T-cell (primary cell): ENCODE measurements around the gene SORBS1. TPM values are rescaled to one million over a fixed set of nuclear protein-coding genes. Genes with fewer than 3 reads are reported as not detected.

Source experiments
- ATAC-seq, 4 experiments: fragments of 200-7000 bp in 3 of 4; fragments of 150-1000 bp in 1 of 4; cut with Tn5 transposase; replicated peaks in 1 of 4; 1 replicate in 3 of 4; 2 replicates in 1 of 4; pipeline ENCODE4 v1.10.0; 2021; ENCODE audit warnings: moderate library complexity in 3 of 4, mild to moderate bottlenecking in 2 of 4, moderate number of reproducible peaks in 1 of 4
- CTCF ChIA-PET, 2 donors: fragments of 300-600 bp; sonication (Branson Sonifier 250); formaldehyde crosslinking; loops; one replicate each; lab custom pipeline; 2022; ENCODE audit warnings: antibody characterized with exemption in 2 of 2; lab: Charles Lee
- POLR2A ChIA-PET, 2 donors: fragments of 300-600 bp; sonication (Branson Sonifier 250); formaldehyde crosslinking; loops; one replicate each; lab custom pipeline; 2022; ENCODE audit warnings: antibody characterized with exemption in 2 of 2; lab: Charles Lee
- DNase-seq, 35 experiments: peaks; one replicate each; pipeline versions ENCODE4 v3.0.0 to v3.0.0-alpha.2; 2013 to 2023
- H3K27ac ChIP-seq: one replicate; pipeline ENCODE4 v1.5.1; 2013; ENCODE audit warnings: low read length
- H3K27me3 ChIP-seq, 2 experiments: replicated peaks in 1 of 2; 1 replicate in 1 of 2; 2 replicates in 1 of 2; pipeline versions ENCODE4 v1.6.1 to v1.7.0; 2013; ENCODE audit warnings: low read length in 1 of 2, mixed read lengths in 1 of 2; ENCODE audit not compliant: control insufficient read depth in 2 of 2, insufficient read depth in 2 of 2; ENCODE audit errors: extremely low read depth in 1 of 2
- H3K36me3 ChIP-seq, 2 donors: 1 replicate in 1 of 2; 2 replicates in 1 of 2; pipeline versions ENCODE4 v1.6.1 to v1.7.0; 2013; ENCODE audit warnings: low read length in 1 of 2; ENCODE audit not compliant: control insufficient read depth in 2 of 2, insufficient read depth in 1 of 2; ENCODE audit errors: extremely low read depth in 1 of 2
- H3K4me1 ChIP-seq, 2 experiments: 1 replicate in 1 of 2; 2 replicates in 1 of 2; pipeline versions ENCODE4 v1.6.1 to v1.7.0; 2013; ENCODE audit warnings: low read length in 2 of 2, mixed read lengths in 1 of 2; ENCODE audit not compliant: insufficient read depth in 2 of 2, control insufficient read depth in 1 of 2; ENCODE audit errors: extremely low read depth in 1 of 2
- H3K4me3 ChIP-seq, 2 donors: 1 replicate in 1 of 2; 2 replicates in 1 of 2; pipeline versions ENCODE4 v1.5.1 to v1.7.0; 2013; ENCODE audit warnings: mild to moderate bottlenecking in 2 of 2, low read length in 1 of 2, moderate library complexity in 1 of 2; ENCODE audit not compliant: control insufficient read depth in 1 of 2; ENCODE audit errors: extremely low read depth in 1 of 2
- H3K9me3 ChIP-seq: 2 replicates; pipeline ENCODE4 v1.7.0; 2013
- H3K27ac Mint-ChIP-seq, 2 donors: one replicate each; pipeline ENCODE4 v1.8.0; 2020 to 2021; ENCODE audit warnings: mild to moderate bottlenecking in 2 of 2, mixed read lengths in 2 of 2
- H3K27me3 Mint-ChIP-seq, 2 donors: one replicate each; pipeline ENCODE4 v1.8.0; 2021 to 2022; ENCODE audit warnings: mixed read lengths in 2 of 2
- H3K36me3 Mint-ChIP-seq: one replicate; pipeline ENCODE4 v1.8.0; 2021; ENCODE audit warnings: mixed read lengths
- H3K4me1 Mint-ChIP-seq, 3 donors: one replicate each; pipeline ENCODE4 v1.8.0; 2020 to 2022; ENCODE audit warnings: mixed read lengths in 3 of 3, mild to moderate bottlenecking in 1 of 3
- H3K4me3 Mint-ChIP-seq, 3 donors: one replicate each; pipeline ENCODE4 v1.8.0; 2020 to 2022; ENCODE audit warnings: mild to moderate bottlenecking in 3 of 3, mixed read lengths in 3 of 3, moderate library complexity in 3 of 3
- H3K9me3 Mint-ChIP-seq, 3 donors: one replicate each; pipeline ENCODE4 v1.8.0; 2020 to 2022; ENCODE audit warnings: mixed read lengths in 3 of 3
- WGBS: methylation state at CpG from one replicate; pipeline ENCODE4 v1.1.5; 2013; ENCODE audit warnings: missing lambda C conversion rate; ENCODE audit not compliant: insufficient coverage; 5-methylcytosine and 5-hydroxymethylcytosine counted together
- total RNA-seq, 35 experiments: library from RNA in 6 of 35; stranded (reverse) in 6 of 35; fragments of 120-200 nt in 1 of 35; gene quantifications; one replicate each; pipeline versions ENCODE4 v1.2.1 to v1.2.4 and lab custom pipeline; 2013 to 2026

The SORBS1 gene
- total RNA-seq, 5 donors from 2014 or later (not counting 1 experiment from before 2014, with no cell fraction given): 0.98 to 2.4 (median 1.8) TPM

DNA sequence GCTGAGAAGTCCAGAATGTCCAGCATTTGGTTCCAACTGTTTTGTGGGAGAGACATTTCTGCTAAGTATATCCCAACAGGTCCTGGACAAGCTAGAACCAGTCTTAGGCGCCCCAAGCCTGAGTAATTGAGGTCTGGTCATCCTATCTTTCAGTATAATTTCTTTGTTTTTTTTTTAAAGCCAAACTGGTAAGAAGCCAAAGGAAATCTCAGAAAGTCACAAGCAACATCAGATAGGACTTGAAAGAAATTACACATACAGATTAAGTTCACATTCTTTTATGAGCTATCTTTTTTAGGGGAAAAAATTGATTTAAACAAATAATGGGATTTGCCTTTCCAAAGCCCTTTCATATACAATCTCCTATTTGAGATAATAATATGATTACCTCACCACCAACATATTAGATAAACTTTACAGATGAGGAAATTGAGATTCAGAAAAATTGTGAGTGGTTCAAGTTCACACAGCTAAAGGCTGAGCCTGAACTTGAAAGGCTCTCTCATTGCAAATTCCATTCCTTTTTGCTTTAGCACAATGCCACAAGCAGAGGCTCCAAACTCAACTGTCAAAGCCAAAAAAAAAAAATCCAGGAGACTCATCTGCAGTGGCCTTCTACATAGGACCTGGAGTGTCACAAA lies 285.3 kb downstream of the SORBS1 start:
- H3K9me3 Mint-ChIP-seq: no peaks in the 10 kb centered on the region
- Histone ChIP-seq H3K27ac (no peak overlapping the region), H3K9me3 (no peaks in the 10 kb centered on the region), H3K36me3 (no peaks in the 10 kb centered on the region), H3K4me3 (no peak overlapping the region), H3K4me1 (no peaks in the 10 kb centered on the region), H3K27me3 (no peaks in the 10 kb centered on the region)
- no peaks in the 10 kb centered on the region for H3K36me3 Mint-ChIP-seq
- ChIA-PET CTCF (no interaction called here), POLR2A (no interaction called here)
- ATAC-seq (no peak), DNase-seq (no peak)
- peaks cover 0 to 2% (median 0%) of the 10 kb centered on the region in 3 donors for H3K4me1 Mint-ChIP-seq
- H3K4me3 Mint-ChIP-seq: no peak overlapping the region
- no CpG with 5 or more reads among the region's 1 CpG for WGBS
- no peak overlapping the region for H3K27ac Mint-ChIP-seq
- H3K27me3 Mint-ChIP-seq: no peaks in the 10 kb centered on the region

DNA sequence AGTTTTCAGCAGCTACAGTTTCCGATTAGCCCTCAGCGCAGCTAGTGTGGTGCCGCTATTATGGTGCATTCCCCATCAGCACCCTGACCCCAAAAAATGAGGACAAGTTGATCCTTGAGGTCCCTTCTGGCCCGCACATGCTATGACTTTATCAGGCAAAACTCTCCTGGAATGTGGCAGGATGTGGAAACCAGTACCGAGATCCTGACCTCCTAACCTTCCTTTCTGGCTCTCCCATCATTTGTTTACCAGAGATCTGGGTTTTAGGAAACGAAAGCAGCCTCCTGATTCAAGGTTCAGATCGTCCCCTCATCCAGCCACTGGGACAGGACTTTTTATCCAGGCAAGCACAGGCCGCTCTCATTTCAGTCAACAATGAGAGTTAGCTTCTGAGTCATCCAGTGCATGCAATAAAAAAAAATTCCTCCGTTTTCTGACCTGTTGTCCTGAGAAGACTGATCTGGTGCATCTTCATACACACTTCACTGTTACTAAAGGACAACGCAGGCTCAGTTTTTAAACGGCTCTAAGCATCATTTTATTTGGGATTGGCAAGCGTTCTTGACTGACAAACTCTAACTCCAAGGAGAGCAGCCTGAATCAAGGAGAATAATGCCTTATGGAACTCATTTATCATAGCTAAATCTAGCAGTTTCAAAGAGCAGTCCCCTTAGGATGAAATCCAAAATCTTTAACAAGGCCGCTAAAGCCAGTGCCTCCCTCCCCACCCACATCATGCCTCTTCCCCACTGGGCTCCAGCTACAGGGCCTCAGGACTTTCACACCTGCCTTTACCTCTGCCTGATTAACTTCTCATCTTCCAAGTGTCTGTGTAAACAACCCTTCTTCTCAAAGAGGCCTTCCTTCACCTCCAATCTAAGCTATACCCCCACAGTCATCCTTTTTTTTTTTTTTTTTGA lies 287.5 kb downstream of the SORBS1 start:
- Mint-ChIP-seq H3K4me1 (peaks cover 0 to 2% (median 0%) of the 10 kb centered on the region in 3 donors), H3K27ac (no peak overlapping the region), H3K4me3 (no peak overlapping the region), H3K9me3 (no peaks in the 10 kb centered on the region), H3K27me3 (peaks cover 0 to 4% of the 10 kb centered on the region in 2 donors), H3K36me3 (no peaks in the 10 kb centered on the region)
- DNase-seq: no peak
- H3K4me1 ChIP-seq: no peaks in the 10 kb centered on the region
- H3K27ac ChIP-seq: no peak overlapping the region
- no peak overlapping the region for H3K4me3 ChIP-seq
- POLR2A ChIA-PET: no interaction called here
- peaks cover 0 to 2% of the 10 kb centered on the region in 2 experiments for H3K27me3 ChIP-seq
- no peak for ATAC-seq
- CTCF ChIA-PET: interaction anchor here in 1 of 2 donors (0.6 kb wide), 1 partner anchor 28 kb away, joined by 3 read pairs; no protein-coding TSS in a partner anchor
- WGBS: 82% methylated on average over 12 of the region's 13 CpGs
- no peaks in the 10 kb centered on the region for H3K9me3 ChIP-seq
- H3K36me3 ChIP-seq: no peaks in the 10 kb centered on the region

GRCh38 chr10:95268438-95268837 lies 292.7 kb downstream of the SORBS1 start:
- no peak overlapping the region for H3K27ac ChIP-seq
- CTCF ChIA-PET: no interaction called here
- H3K4me3 ChIP-seq: no peak overlapping the region
- POLR2A ChIA-PET: no interaction called here
- no peak for ATAC-seq
- Mint-ChIP-seq H3K27ac (no peak overlapping the region), H3K9me3 (no peaks in the 10 kb centered on the region), H3K4me3 (no peak overlapping the region), H3K27me3 (peaks cover 0 to 4% of the 10 kb centered on the region in 2 donors), H3K36me3 (no peaks in the 10 kb centered on the region), H3K4me1 (peaks cover 0 to 5% (median 0%) of the 10 kb centered on the region in 3 donors)
- peaks cover 0 to 4% of the 10 kb centered on the region in 2 experiments for H3K27me3 ChIP-seq
- no peaks in the 10 kb centered on the region for H3K36me3 ChIP-seq
- no peaks in the 10 kb centered on the region for H3K4me1 ChIP-seq
- 93% methylated on average over 10 of the region's 12 CpGs for WGBS
- DNase-seq: no peak
- H3K9me3 ChIP-seq: no peaks in the 10 kb centered on the region

DNA sequence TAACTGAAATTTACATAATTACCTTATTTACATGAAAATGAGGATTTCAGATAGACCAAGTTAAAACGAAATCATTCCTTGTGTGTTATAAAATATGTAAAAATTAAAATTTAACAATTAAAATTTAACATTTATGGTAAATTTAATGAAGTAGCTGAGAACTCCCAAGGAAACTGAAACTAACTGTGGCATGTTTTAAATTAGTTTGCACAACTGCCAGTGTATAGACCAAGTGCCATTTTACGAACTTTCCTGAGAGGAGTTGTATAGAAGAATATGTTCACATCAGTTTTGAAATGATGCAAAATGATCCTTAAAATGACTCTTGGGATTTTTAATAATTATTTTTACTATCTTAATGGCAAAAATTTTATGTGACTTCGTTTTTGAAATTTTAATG lies 293.9 kb downstream of the SORBS1 start:
- H3K27ac ChIP-seq: no peak overlapping the region
- H3K27me3 ChIP-seq: peaks cover 0 to 4% of the 10 kb centered on the region in 2 experiments
- no peak overlapping the region for H3K27ac Mint-ChIP-seq
- H3K36me3 Mint-ChIP-seq: peaks cover 3% of the 10 kb centered on the region
- CTCF ChIA-PET: no interaction called here
- POLR2A ChIA-PET: no interaction called here
- H3K36me3 ChIP-seq: no peaks in the 10 kb centered on the region
- ATAC-seq: no peak
- no CpG with 5 or more reads among the region's 3 CpGs for WGBS
- H3K4me3 ChIP-seq: no peak overlapping the region
- H3K9me3 Mint-ChIP-seq: no peaks in the 10 kb centered on the region
- H3K4me1 ChIP-seq: no peaks in the 10 kb centered on the region
- H3K4me1 Mint-ChIP-seq: peaks cover 0 to 5% (median 0%) of the 10 kb centered on the region in 3 donors
- H3K9me3 ChIP-seq: no peaks in the 10 kb centered on the region
- peaks cover 0 to 4% of the 10 kb centered on the region in 2 donors for H3K27me3 Mint-ChIP-seq
- no peak overlapping the region for H3K4me3 Mint-ChIP-seq
- DNase-seq: no peak

DNA sequence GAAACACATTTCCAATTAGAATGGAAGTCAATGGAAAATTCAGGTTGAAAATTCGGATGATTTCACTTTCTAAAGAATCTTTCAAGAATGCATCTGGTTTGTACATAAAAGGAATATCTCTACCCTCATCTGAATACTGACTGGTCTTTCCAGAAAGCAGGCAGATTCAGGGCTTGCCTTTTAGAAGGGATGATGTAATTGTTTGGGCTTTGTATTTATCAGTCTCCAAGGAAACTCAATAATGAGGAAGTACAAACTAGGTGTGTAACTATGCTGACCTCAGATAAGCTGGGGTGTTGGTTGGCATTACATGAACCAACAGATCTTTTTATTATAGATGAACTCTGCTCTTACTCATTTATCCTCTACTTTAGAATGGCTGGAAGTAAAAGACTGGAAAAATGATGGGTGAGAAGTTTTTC lies 294.5 kb downstream of the SORBS1 start:
- H3K27ac ChIP-seq: no peak overlapping the region
- Mint-ChIP-seq H3K27ac (no peak overlapping the region), H3K27me3 (peaks cover 0 to 4% of the 10 kb centered on the region in 2 donors), H3K4me1 (peaks cover 0 to 5% (median 0%) of the 10 kb centered on the region in 3 donors), H3K9me3 (no peaks in the 10 kb centered on the region), H3K36me3 (peaks cover 3% of the 10 kb centered on the region), H3K4me3 (no peak overlapping the region)
- H3K4me3 ChIP-seq: no peak overlapping the region
- H3K27me3 ChIP-seq: peaks cover 0 to 4% of the 10 kb centered on the region in 2 experiments
- CTCF ChIA-PET: no interaction called here
- H3K36me3 ChIP-seq: no peaks in the 10 kb centered on the region
- ATAC-seq: peak in 1 of 4 experiments; percentile 47
- POLR2A ChIA-PET: no interaction called here
- no peaks in the 10 kb centered on the region for H3K9me3 ChIP-seq
- no peaks in the 10 kb centered on the region for H3K4me1 ChIP-seq
- WGBS: no CpG with 5 or more reads among the region's 1 CpG
- peak in 1 of 35 experiments; percentile 16 for DNase-seq

DNA sequence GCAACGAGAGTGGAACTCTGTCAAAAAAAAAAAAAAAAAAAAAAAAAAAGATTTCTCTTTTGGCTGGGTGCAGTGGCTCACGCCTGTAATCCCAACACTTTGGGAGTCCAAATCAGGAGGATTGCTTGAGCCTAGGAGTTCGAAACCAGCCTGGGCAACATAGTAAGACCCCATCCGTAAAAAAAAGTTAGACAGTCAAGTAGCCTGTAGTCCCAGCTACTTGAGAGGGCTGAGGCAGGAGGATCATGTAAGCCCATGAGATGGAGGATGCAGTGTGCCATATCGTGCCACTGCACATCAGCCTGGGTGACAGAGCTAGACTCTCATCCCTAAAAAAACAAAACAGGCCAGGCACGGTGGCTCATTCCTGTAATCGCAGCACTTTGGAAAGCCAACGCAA lies 295.6 kb downstream of the SORBS1 start:
- Histone ChIP-seq H3K9me3 (no peaks in the 10 kb centered on the region), H3K36me3 (no peaks in the 10 kb centered on the region), H3K4me3 (no peak overlapping the region), H3K27me3 (peaks cover 0 to 4% of the 10 kb centered on the region in 2 experiments), H3K27ac (no peak overlapping the region), H3K4me1 (no peaks in the 10 kb centered on the region)
- Mint-ChIP-seq H3K27ac (no peak overlapping the region), H3K4me3 (no peak overlapping the region), H3K9me3 (no peaks in the 10 kb centered on the region), H3K36me3 (peaks cover 3% of the 10 kb centered on the region), H3K27me3 (peaks cover 0 to 4% of the 10 kb centered on the region in 2 donors), H3K4me1 (peaks cover 0 to 5% (median 0%) of the 10 kb centered on the region in 3 donors)
- POLR2A ChIA-PET: no interaction called here
- DNase-seq (no peak), ATAC-seq (no peak)
- 98% methylated on average over 7 of the region's 8 CpGs for WGBS
- CTCF ChIA-PET: no interaction called here
